Hippocampal formation (tissue), 2 donors: ENCODE measurements around the gene TNFRSF1B.

Experiments
- DNase-seq, 2 donors: peaks; one replicate each; lab custom pipeline; 2025; lab: John Stamatoyannopoulos, UW

The TNFRSF1B gene

GRCh38 chr1:12194666-12195216 lies 27.9 kb downstream of the TNFRSF1B start:
- no peak for DNase-seq

GRCh38 chr1:12195416-12195815 lies 28.6 kb downstream of the TNFRSF1B start:
- no peak for DNase-seq

- DNase-seq: no peak
These were observed 30.1 kb downstream of the TNFRSF1B start for GRCh38 chr1:12196641-12197482.

DNA sequence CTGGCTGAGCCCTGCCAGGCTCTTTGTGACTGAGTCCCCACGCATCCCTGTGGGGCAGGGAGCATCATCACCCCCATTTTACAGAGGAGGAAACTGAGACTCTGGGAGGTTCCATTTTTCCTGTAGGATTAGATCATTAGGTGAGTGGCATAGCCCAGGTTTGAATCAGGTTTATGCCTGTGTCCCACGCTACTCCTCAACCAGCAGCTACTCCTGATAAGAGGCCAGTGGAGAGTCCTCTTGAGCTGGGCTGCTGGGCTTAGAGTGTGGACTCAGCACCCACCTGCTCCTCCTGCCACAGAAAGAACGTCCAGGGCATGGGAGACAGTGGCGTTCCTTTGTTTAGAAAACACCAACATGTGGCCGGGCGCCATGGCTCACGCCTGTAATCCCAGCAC lies 30.7 kb downstream of the TNFRSF1B start:
- no peak for DNase-seq

DNA sequence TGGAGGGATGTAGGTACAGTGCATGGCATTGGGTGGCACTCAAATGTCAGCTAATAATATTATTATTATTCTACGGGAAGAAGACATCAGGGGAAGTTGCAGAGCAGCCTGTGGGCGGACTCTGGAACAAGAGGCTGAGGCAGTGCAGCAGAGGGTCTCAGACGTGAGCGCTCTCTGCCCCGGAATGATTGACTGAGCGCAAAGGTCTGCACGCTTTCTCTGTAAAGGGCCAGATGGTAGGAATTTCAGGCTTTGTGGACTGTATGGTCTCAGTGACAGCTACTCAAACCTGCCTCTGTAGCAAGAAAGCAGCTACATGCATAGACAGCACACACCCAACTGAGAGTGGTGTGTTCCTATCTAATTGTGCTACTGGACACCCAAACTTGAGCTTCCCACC lies 33.4 kb downstream of the TNFRSF1B start:
- DNase-seq: no peak

GRCh38 chr1:12201352-12202189 lies 34.8 kb downstream of the TNFRSF1B start:
- no peak for DNase-seq

DNA sequence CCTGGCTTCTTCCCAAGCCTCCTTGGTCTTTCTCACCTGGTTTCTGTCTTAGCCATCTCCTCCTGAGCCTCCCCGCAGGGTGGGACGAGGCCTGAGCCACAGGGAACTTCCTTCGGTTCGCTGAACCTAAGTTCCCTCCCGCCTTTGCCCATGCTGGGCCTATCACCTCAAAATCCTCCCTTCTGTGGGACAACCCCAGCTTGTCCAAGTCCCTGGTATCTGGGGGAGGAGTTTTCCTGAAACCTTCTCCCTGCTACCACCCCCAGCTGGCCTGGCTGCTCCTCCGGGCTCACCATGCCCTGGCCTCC lies 35.4 kb downstream of the TNFRSF1B start:
- no peak for DNase-seq

- DNase-seq: no peak
These were observed 35.8 kb downstream of the TNFRSF1B start for GRCh38 chr1:12202577-12202976.

DNA sequence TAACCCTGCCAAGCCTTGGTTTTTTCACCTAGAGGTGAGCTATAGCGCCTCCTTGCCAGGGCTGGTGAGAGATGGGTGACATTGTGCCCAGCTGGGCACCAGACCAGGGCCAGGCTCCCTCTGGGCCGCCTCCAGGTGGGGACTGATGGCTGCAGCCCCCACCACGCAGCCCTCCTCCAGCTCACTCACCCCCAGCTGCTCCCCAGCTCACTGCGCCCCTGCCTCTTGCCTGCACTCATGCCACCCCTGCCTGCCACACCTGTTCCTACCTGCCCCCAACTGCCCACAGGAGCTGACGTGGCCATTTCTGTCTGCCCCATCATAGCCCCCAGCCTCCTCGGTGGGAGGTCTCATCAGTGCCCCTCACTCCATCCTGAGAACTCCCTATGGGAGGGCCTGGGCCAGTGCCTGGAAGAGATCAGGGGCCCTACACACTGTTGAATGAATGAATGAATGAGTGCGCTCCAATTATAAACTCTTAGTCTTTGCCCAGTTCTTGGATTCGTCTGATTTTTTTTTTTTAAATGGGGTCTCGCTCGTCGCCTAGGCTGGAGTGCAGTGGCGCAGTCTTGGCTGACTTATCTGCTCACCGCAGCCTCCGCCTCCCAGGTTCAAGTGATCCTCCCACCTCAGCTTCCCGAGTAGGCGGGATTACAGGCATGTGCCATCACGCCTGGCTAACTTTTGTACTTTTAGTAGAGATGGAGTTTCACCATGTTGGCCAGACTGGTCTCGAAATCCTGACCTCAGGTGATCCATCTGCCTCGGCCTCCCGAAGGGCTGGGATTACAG lies 36.6 kb downstream of the TNFRSF1B start:
- DNase-seq: no peak

GRCh38 chr1:12204140-12204539 lies 37.3 kb downstream of the TNFRSF1B start:
- DNase-seq: no peak

DNA sequence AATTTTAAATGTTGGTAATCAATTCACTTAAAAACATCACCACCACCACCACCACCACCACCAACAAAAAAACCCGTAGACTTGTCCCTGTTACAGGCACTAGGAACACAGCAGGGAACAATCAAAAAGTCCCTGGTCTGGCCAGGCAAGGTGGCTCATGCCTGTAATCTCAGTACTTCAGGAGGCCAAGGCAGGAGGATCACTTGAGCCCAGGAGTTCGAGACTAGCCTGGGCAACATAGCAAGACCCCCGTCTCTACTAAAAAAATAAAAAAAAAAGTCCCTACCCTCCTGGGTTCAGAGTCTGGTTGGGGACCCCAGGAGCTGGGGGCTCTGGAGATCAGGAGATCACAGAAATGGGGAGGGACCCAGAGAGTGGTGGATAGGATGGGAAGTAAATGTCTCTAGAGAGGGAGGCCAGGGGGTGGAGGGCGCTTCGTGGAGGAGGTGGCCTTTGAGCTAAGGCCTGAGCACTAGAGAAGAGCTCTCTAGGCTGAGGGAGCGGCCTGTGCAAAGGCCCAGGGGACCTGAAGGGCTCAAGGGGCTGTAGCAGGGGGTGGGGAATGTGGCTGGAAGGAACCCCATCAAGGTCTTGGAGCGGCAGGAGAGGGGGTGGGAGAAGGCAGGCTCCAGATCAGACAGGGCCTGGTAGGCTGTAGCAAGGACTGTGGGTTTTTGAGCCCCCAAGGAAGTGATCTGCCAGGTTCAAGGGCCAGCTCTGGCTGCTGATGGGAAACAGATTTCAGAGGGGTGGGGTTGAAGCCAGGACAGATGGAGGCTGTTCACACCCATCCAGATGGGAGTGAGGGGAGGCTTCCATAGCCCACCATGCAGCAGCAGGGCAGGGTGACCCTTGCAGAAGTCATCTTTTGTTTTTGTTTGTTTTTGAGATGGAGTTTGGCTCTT lies 38.2 kb downstream of the TNFRSF1B start:
- no peak for DNase-seq

DNA sequence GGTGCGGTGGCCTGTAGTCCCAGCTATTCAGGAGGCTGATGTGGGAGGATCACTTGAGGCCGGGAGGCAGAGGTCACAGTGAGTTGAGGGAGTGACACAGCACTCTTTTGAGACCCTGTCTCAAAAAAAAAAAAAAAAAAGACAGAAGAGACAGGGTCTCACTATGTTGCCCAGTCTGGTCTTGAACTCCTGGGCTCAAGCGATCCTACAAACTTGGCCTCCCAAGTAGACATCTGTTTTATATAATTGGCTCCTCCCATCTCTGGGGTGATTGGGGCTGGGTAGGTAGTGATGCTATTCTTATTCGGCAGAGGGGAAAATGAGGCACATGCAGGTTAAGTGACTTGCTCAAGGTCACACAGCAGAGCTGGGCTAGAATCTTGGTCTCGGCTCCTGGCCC lies 39.4 kb downstream of the TNFRSF1B start:
- no peak for DNase-seq

DNA sequence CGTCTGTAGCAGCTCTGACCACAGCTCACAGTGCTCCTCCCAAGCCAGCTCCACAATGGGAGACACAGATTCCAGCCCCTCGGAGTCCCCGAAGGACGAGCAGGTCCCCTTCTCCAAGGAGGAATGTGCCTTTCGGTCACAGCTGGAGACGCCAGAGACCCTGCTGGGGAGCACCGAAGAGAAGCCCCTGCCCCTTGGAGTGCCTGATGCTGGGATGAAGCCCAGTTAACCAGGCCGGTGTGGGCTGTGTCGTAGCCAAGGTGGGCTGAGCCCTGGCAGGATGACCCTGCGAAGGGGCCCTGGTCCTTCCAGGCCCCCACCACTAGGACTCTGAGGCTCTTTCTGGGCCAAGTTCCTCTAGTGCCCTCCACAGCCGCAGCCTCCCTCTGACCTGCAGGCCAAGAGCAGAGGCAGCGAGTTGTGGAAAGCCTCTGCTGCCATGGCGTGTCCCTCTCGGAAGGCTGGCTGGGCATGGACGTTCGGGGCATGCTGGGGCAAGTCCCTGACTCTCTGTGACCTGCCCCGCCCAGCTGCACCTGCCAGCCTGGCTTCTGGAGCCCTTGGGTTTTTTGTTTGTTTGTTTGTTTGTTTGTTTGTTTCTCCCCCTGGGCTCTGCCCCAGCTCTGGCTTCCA lies 40.1 kb downstream of the TNFRSF1B start:
- no peak for DNase-seq

GRCh38 chr1:12208271-12208670 lies 41.5 kb downstream of the TNFRSF1B start:
- no peak for DNase-seq

DNA sequence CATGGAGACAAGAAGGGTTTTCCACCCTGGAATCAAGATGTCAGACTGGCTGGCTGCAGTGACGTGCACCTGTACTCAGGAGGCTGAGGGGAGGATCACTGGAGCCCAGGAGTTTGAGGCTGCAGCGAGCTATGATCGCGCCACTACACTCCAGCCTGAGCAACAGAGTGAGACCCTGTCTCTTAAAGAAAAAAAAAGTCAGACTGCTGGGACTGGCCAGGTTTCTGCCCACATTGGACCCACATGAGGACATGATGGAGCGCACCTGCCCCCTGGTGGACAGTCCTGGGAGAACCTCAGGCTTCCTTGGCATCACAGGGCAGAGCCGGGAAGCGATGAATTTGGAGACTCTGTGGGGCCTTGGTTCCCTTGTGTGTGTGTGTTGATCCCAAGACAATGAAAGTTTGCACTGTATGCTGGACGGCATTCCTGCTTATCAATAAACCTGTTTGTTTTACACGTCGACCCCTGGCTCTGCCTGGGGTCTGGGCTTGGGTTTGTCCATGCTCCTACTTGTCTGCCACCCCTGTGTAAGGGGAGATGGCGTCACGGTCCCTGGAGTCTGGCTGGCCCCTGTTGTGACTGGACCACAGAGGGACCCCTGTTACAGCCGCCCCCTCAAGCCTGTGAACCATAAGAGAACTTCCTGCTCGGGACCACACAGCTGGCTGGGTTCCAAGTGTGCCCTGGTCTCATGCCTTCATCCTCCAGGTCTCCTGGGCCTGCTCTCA lies 42.1 kb downstream of the TNFRSF1B start:
- peak; percentile 45 to 69 for DNase-seq

DNA sequence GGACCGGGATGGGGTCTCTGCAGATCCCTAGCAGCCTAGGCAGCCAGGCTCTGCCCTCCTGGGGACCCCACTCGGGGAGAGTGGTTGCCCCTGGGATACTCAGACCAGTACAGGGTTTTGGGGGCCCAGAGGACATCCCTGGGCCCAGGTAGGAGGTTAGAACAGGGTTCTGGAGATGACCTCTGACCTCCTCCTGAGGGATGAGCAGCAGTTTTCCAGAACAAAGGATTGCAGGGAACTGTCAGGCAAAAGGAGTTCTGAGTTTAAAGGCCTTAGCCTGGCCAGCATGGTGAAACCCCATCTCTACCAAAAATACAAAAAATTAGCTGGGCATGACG lies 42.7 kb downstream of the TNFRSF1B start:
- DNase-seq: no peak

GRCh38 chr1:12215118-12215961 lies 48.5 kb downstream of the TNFRSF1B start:
- no peak for DNase-seq

- DNase-seq: no peak
These were observed 53.0 kb downstream of the TNFRSF1B start for GRCh38 chr1:12219800-12220199.

GRCh38 chr1:12220890-12221289 lies 54.1 kb downstream of the TNFRSF1B start:
- no peak for DNase-seq
